Activated CD8-positive, alpha-beta memory T cell treated with anti-CD3 and anti-CD28 coated beads for 48 hours (primary cell): ENCODE results near the gene CCDC78.
A peak's percentile ranks its signal among the peaks of the same experiment; 100 is the strongest.
"Not testable (repeated sequence)": the region's sequence is repeated elsewhere in the genome, so short reads cannot be mapped to it uniquely, and the experiment has no call there.

Experiments used
- DNase-seq, 3 experiments: peaks; one replicate each; pipeline ENCODE4 v3.0.0-alpha.2; 2020; ENCODE audit warnings: low read depth in 2 of 3, low spot score in 2 of 3

The CCDC78 gene

GRCh38 chr16:725041-725376 lies 1.2 kb downstream of the CCDC78 start:
- no peak for DNase-seq

DNA sequence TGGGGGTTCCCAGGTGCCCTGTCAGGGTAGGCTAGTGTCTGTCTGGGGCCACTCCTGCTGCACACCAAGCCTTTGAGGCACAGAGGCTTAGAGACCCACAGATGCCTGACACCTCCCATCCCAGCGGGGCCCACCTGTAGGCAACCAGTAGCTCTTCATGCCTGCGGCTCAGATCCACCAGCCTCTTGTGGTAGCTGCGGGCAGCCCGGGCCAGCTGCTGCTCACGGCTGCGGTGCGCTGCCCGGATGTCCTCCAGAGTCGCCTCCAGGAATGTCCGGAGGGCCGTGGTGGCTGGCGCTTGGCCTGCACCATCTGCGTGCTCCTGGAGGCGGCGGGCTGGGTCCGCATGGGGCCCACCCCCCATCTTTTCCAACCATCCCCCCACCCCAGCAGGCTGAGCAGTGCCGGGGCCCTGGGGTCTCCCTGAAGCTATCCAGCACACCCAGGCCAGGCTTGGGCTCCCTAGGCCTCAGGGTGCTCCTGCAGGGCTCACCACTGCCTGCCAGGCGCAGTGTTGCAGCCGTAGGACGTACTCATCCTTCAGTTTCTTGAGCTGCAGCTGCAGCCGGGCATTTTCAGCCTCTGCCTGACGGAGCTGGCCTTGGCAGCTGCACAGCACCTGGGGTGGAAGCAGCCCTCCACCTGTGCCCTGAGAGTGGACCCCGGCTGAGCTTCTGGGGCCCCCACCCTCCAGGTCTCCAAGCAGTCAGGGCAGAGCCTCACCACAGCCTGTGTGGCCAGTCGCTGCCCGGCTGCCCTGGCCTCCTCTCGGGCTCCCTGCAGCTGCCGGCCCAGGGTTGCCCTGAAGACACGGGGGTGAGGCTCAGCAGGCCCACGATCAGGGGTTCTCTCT lies 1.8 kb downstream of the CCDC78 start:
- no peak for DNase-seq

GRCh38 chr16:723695-724094 lies 2.5 kb downstream of the CCDC78 start:
- DNase-seq = no peak

- no peak for DNase-seq
Observed at GRCh38 chr16:722835-723633, 3.2 kb downstream of the CCDC78 start.

DNA sequence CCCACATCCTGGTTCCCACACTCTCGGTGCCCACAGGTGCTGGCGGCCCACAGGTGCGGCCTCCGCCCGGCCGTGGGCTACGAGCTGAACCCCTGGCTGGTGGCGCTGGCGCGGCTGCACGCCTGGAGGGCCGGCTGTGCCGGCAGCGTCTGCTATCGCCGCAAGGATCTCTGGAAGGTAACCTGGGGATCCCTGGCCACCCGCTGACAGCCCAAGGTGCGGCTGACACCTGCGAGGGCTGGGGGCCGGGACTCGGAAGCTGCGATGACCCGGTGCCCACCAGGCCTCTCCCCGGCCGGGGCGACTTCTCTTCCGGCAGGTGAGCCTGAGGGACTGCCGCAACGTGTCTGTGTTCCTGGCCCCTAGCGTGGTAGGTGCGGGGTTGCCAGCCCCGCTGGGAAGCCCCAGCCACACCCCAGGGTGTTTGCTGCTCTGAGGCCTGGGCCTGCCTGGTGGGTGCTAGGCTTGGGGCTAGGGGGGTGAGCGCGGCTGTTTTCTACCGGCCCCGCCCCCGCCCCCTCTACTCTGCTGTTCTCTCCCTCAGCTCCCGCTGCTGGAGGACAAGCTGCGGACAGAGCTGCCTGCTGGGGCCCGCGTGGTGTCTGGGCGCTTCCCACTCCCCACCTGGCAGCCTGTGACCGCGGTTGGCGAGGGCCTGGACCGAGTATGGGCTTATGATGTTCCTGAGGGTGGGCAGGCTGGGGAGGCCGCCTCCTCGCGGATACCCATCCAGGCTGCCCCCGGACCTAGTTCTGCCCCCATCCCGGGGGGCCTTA lies 4.3 kb downstream of the CCDC78 start:
- DNase-seq = no peak

DNA sequence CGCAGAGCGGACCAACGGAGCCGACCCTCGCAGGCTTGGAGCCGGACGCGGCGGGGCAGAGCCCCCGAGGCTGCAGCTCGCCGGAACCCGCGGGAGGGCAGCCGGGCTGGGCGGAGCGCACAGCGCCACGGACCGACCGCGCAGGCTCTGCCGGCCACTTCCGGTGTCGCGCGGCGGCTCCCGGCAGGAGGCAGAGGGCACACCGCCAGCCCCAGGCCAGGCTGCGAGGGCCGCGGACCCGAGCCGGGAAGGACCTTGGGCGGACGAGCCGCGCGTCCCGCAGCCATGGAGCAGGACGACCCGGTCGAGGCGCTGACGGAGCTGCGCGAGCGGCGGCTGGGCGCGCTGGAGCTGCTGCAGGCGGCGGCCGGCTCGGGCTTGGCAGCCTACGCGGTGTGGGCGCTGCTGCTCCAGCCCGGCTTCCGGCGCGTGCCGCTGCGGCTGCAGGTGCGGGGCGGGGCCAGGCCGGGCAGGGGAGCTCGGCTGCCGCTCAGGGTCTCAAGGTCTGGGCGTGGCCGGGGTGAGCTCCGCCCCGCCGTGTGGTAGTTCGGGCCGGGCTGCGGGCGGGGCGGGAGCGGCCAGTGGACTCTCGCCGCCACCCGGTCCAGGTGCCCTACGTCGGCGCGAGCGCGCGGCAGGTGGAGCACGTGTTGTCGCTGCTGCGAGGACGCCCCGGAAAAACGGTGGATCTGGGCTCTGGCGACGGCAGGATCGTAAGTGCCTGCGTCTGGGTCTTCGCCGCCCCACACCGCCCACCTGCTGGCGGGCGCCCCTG lies 5.1 kb downstream of the CCDC78 start, which contains the start of gene ANTKMT:
Gene ANTKMT (plus strand): TSS at position 157 of the 775 bp plus-strand sequence. CDS start 129 bp downstream, at position 286.
- peak in 2 of 3 experiments; percentile 49 to 75 for DNase-seq

- DNase-seq = no peak
Observed at GRCh38 chr16:720447-720989, 5.7 kb downstream of the CCDC78 start.

- DNase-seq = no peak
Observed at GRCh38 chr16:719815-720446, 6.3 kb downstream of the CCDC78 start.

GRCh38 chr16:718922-719321 lies 7.3 kb downstream of the CCDC78 start:
- no peak for DNase-seq

DNA sequence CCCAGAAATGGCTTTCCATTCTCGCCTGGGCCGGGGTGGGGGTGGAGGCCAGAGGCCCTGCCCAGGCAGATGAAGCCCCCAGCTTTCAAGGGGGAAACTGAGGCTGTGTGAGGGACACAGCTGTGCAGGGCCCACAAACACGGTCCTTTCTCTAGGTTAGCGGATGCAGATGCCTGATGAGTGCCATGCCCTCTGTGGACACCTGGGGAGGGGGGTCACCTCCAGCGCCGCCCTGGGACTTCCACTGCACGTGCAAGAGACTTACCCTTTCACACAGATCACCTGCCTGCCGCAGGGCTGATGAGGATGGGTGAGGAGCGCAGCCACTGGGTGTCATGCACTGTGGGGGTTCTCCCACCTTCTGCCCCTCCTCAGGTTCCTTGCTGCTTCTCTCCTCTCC lies 7.9 kb downstream of the CCDC78 start:
- no peak for DNase-seq

- DNase-seq = no peak
Observed at GRCh38 chr16:717450-718245, 8.6 kb downstream of the CCDC78 start.

- no peak for DNase-seq
Observed at GRCh38 chr16:716768-717325, 9.4 kb downstream of the CCDC78 start.

- no peak for DNase-seq
Observed at GRCh38 chr16:716200-716568, 10.1 kb downstream of the CCDC78 start.

- DNase-seq = no peak
Observed at GRCh38 chr16:715477-716199, 10.6 kb downstream of the CCDC78 start.

- DNase-seq = peak; percentile 73 to 88 (median 85)
Observed at GRCh38 chr16:714558-715476, 11.4 kb downstream of the CCDC78 start, which contains the start of gene METRN. Gene METRN, plus strand, starts transcription at chr16:715118. Its CDS starts 172 bp downstream, at chr16:715290.

DNA sequence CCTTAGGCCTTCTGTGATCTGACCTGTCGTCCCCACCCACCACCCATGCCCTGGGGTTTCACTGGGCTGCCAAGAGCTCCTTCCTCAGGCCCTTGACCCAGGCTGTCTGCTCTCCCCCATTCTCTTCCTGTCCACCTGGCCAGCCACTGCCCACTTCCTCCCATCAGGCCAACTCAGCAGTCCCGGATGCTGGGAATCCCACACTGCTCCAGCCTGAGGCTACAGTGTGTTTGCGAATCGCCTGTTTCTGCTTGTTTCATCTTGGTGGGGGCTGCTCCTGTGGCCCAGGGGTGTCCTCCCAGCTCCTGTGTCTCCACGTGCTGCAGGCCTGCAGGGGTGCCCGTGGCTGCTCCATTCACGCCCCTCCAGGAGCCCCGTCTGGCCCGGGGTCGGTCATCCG lies 12.2 kb downstream of the CCDC78 start:
- no peak for DNase-seq

- DNase-seq = not testable (repeated sequence)
Observed at GRCh38 chr16:712740-713250, 13.4 kb downstream of the CCDC78 start.
